HK-2 (cell line): Measurements from ENCODE around the gene CORO7.
"Not testable (repeated sequence)": the region's sequence is repeated elsewhere in the genome, so short reads cannot be mapped to it uniquely, and the experiment has no call there.

Source experiments
- DNase-seq: peaks from one replicate; pipeline ENCODE4 v3.0.0-alpha.2; 2018; ENCODE audit not compliant: unreplicated experiment

The CORO7 gene

GRCh38 chr16:4353675-4354074 lies 62.7 kb downstream of the CORO7 start:
- no peak for DNase-seq

- no peak for DNase-seq
Measured at GRCh38 chr16:4352843-4353242, 63.6 kb downstream of the CORO7 start.

DNA sequence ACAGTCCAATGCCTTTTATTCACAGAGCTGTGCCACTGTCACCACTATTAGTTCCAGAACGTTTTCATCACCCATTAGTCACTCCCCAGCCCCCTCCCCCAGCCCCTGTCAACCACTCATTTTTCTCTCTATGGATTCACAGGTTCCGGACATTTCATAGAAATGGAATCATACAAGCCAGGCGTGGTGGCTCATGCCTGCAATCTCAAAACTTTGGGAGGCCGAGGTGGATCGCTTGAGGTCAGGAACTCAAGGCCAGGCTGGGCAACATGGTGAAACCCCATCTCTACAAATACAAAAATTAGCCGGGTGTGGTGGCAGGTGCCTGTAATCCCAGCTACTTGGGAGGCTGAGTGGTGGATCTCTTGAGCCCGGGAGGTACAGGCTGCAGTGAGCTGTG lies 64.5 kb downstream of the CORO7 start:
- no peak for DNase-seq

DNA sequence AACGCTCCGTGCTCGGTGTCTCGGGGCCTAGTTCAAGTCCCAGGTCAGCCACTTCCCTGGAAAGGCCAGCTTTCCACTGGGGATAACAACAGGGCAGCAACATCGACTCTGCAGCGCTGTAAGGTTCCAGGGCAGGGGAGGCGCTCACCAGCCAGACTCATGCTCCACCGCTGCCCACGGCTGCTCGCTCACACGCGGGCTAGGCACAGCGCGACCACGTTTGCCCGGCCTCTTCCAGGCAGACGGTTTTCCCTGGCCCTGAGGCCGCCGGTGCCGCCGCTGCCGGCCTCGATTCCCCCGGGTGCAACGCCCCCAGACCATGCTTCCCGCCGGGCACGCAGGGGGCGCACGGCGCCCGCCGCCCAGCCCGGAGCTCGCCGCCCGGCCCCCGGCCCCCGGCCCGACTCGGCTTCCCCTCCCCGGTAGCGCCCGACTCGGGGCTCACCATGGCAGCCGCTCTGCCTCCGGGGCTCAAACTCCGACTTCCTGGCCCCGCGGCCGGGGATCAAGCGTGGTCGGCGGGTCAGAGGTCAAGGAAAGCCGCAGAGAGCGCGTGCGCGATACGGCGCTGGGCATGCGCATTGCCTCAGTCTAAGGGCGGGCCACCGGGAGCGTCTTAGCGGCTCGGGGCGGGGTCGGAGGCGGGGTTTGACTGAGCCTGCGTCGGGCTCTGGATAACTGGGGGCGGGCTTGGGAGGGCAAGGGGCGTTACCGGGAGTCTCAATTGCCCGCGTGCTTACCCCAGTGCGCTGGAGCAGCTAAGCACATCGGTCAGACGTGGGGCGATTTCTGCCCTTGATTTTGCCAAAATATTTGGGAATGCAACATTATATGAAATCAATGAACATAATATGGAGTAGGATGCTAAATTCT lies 65.4 kb downstream of the CORO7 start, which contains the start of gene PAM16:
PAM16 (minus strand) TSS at position 535 of the 873 bp plus-strand sequence; CDS start at position 448, 87 bp downstream.
- peak; percentile 94 for DNase-seq

DNA sequence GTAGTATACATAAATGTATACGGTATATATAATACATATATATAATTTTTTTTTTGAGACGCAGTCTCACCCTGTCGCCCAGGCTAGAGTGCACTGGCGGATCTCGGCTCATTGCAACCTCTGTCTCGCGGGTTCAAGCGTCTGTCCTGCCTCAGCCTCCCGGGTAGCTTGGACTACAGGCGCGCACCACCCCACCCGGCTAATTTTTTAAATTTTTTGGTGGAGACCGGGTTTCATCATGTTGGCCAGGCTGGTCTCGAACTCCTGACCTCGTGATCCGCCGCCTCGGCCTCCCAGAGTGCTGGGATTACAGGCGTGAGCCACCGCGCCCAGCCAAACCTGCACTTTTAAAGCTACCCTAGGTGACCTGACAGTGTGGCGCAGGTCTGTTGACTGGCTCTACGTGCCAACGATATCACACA lies 66.0 kb downstream of the CORO7 start:
- DNase-seq = no peak

- DNase-seq = no peak
Measured at GRCh38 chr16:4349332-4349731, 67.1 kb downstream of the CORO7 start.

GRCh38 chr16:4347765-4348509 lies 68.5 kb downstream of the CORO7 start:
- no peak for DNase-seq

- DNase-seq = no peak
Measured at GRCh38 chr16:4347010-4347409, 69.4 kb downstream of the CORO7 start.

- no peak for DNase-seq
Measured at GRCh38 chr16:4345836-4346781, 70.3 kb downstream of the CORO7 start.

DNA sequence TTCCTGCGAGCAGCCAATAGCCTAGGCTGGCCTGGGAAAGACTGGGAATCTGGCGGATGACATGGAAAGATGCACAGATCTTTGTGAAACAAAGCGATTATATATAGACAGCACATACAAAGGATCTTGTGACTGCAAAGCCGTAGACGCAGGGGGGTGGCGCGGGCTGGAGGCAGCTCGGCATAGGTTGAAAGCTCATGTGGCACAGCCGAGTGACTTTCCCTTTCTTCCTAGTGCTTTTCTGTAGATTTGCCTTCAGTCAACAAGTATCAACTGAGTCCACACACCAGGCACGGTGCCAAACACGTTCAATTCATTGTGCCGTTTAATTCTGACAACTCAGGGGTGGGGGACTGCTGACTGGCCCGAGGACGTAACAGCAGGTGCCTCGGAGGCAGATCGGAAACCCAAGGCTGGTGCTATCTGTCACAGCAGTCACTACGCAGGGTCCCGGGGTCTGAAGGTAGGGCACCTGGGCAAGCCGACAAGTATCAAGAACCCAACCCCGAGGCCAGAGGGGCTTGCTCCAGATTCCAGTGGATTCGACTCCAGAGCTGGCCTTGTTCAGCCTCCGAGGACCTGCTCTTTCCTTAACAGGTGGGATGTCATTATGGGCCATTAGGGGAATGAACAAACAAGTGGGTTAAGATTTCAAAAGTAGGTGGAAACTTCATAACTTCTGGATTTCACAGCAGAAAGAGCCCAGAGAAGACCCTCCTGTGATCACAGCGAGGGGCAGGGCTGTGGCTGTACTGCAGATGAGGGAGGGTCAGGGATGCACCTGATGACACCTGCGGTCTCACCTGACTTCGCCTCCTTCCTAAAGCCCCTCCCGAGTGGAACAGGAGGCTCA lies 71.2 kb downstream of the CORO7 start:
- no peak for DNase-seq

DNA sequence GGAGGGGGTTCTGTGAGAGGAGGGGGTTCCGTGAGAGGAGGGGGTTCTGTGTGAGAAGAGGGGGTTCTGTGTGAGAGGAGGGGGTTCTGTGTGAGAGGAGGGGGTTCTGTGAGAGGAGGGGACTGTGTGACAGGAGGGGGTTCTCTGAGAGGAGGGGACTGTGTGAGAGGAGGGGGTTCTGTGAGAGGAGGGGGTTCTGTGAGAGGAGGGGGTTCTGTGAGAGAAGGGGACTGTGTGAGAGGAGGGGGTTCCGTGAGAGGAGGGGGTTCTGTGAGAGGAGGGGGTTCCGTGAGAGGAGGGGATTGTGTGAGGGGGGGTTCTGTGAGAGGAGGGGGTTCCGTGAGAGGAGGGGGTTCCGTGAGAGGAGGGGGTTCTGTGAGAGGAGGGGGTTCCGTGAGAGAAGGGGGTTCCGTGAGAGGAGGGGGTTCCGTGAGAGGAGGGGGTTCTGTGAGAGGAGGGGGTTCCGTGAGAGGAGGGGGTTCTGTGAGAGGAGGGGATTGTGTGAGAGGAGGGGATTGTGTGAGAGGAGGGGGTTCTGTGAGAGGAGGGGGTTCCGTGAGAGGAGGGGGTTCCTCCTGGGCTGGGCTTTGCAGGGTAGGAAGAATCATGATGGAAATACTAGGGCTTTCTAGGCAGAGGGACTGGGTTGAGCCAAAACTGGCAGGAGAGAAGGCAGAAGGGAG lies 72.0 kb downstream of the CORO7 start:
- DNase-seq = not testable (repeated sequence)

DNA sequence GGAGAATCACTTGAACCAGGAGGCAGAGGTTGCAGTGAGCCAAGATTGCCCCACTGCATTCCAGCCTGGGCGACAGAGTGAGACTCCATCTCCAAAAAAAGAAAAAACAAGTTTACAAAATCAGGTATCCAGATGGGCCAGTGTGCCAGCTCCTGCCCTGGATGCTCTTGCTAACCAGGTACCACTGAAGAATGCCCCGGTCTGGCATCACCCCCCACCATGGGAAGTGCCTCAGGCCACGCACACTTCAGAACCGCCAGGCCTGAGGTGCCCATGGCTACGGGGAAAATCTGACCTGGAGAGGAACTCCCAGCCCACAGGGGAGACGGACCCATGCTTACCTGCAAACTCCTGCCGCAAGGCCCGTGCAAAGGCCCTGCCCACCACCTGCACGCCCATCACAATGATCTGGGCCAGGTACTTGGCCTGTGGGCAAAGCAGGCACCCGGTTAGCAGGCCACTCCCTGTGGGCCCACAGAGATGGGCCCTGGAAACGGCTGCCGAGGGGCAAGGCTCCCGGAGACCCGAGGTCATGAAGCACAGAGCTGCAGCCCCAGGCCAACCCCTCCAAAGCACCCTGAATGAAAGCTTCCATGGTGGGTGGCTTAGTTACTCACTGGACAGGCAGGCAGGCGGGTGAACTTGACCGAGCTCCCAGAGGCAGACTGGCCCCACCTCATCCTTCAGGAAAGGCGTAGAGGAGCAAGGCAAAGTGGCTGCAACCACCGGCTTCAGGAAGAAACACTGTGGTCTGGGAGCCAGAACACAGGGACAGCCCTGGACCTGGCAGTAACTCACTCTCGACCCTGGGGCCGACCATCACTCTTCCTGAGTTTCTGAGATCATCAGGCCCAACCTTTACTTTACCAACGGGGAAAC lies 73.3 kb downstream of the CORO7 start:
- DNase-seq = no peak

DNA sequence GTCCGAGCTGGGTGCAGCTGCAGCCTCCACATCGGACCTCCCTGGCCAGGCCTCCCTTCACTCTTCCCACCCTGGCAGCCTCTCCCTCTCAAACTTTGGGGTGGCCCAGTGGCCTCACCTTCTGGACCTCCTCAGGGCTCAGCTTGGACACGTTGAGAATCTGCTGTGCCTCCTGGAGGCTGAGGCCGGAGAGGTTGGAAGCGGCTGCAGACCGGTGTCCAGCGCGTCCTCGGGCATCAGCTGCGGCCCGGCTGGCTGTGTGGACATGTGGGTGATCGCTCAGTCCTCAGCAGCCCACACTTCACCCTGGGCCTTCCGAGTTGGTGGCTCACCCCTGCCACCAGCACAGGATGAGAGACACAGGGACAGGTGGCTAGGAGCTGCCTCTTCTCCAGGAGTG lies 75.1 kb downstream of the CORO7 start:
- DNase-seq = no peak

GRCh38 chr16:4340443-4340842 lies 76.0 kb downstream of the CORO7 start:
- DNase-seq = no peak

DNA sequence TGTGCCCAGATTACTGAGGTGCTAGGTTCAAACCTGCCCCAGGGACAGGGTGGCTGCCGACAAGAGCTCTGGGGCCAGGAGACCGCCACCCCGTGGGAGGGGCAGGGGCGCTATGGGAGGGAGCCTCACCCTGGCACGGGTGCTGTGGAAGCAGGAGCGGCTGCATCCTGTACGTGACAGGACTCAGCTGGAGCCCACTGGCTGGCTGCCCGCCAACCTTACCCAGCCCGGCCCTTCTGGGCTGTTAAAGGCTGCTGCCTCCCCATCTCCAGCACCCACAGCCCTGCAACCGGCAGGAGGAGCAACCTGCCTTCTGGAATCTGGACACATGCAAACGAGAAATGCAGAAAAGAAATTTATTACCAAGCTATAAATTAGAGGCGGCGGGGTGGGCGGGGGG lies 76.5 kb downstream of the CORO7 start:
- no peak for DNase-seq

- no peak for DNase-seq
Measured at GRCh38 chr16:4339455-4339854, 76.9 kb downstream of the CORO7 start.

- DNase-seq = no peak
Measured at GRCh38 chr16:4338712-4339299, 77.6 kb downstream of the CORO7 start.

- no peak for DNase-seq
Measured at GRCh38 chr16:4338125-4338582, 78.2 kb downstream of the CORO7 start.
